ENCODE results near the gene SIDT1.

- TF ChIP-seq CTCF (IDR thresholded peaks at IDR 0.05) (no peak), POLR2A (IDR thresholded peaks at IDR 0.05) (no peak)
These were observed 47.2 kb upstream of the SIDT1 start for GRCh38 chr3:113485161-113485609.
